ENCODE data around the gene TMEM235.

- TF ChIP-seq, protein P1, sequence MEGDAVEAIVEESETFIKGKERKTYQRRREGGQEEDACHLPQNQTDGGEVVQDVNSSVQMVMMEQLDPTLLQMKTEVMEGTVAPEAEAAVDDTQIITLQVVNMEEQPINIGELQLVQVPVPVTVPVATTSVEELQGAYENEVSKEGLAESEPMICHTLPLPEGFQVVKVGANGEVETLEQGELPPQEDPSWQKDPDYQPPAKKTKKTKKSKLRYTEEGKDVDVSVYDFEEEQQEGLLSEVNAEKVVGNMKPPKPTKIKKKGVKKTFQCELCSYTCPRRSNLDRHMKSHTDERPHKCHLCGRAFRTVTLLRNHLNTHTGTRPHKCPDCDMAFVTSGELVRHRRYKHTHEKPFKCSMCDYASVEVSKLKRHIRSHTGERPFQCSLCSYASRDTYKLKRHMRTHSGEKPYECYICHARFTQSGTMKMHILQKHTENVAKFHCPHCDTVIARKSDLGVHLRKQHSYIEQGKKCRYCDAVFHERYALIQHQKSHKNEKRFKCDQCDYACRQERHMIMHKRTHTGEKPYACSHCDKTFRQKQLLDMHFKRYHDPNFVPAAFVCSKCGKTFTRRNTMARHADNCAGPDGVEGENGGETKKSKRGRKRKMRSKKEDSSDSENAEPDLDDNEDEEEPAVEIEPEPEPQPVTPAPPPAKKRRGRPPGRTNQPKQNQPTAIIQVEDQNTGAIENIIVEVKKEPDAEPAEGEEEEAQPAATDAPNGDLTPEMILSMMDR (IDR thresholded peaks at IDR 0.05), result no peak
- no peak for TF ChIP-seq POLR2A (IDR thresholded peaks at IDR 0.05)
These were observed 52.7 kb downstream of the TMEM235 start for GRCh38 chr17:78284146-78284545.
